GM12872 (cell line): ENCODE data around the gene SDK1.

Source experiments
- TF ChIP-seq, protein P1 (sequence below): IDR thresholded peaks from 3 replicates; pipeline ENCODE4 v1.5.1; 2011; ENCODE audit warnings: low read depth, mild to moderate bottlenecking, low read length, moderate library complexity; ENCODE audit not compliant: insufficient read depth

SDK1 gene

DNA sequence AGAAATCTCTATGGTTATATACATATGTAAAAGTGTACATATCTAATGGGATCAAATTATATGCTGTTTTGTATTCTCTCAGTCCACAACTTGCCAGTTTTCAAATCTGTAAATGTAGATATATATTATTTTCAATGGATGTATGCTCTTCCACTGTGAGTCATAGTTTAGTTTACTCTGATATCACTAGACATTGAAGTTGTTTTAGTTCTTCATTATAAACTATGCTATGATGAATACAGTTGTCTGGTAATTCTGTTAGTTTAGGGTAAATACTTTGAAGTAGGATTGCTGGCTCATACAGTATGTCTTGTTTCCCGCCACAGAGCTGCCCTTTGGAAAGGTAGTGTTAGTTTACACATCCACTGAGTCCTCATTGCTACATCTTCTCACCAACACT lies 25.2 kb downstream of the SDK1 start:
- TF ChIP-seq, protein P1, sequence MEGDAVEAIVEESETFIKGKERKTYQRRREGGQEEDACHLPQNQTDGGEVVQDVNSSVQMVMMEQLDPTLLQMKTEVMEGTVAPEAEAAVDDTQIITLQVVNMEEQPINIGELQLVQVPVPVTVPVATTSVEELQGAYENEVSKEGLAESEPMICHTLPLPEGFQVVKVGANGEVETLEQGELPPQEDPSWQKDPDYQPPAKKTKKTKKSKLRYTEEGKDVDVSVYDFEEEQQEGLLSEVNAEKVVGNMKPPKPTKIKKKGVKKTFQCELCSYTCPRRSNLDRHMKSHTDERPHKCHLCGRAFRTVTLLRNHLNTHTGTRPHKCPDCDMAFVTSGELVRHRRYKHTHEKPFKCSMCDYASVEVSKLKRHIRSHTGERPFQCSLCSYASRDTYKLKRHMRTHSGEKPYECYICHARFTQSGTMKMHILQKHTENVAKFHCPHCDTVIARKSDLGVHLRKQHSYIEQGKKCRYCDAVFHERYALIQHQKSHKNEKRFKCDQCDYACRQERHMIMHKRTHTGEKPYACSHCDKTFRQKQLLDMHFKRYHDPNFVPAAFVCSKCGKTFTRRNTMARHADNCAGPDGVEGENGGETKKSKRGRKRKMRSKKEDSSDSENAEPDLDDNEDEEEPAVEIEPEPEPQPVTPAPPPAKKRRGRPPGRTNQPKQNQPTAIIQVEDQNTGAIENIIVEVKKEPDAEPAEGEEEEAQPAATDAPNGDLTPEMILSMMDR = no peak

DNA sequence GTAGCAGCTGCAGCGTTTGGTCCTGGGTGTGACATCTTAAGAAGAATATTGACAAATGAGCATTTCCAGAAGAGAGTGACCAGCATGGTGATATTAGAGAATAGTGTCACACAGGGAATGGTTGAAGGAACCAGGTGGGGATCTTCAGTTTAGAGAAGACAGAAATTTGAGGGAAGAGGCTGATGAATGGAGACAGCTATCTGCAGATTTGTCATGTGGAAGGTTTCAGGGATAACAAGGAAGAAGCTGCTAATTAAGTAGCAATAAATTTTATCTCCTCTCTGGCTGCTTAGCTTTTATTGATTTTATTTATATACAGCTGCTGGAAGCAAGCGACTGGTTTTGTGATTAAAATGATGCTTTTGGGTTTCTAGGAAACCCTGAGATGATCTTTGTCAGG lies 26.0 kb downstream of the SDK1 start:
- TF ChIP-seq, protein P1 = no peak

DNA sequence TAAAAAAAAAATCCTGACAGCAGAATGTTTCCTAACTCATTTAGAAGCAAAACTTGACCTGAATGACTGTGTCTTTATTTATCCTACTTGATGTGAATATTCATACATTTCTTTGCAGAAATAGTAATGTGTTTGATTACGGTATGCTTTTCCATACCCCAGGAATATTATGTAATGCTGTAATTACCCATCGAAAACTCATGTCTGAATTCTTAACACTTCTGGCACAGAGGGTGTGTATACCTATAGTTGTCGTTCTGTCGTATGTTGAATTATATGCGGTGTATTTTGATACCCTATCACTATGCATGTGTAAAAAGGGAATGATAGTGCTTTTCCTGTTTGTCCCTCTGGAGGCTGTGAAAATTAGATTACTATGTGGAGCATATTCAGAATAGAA lies 26.6 kb downstream of the SDK1 start:
- TF ChIP-seq, protein P1 = no peak

DNA sequence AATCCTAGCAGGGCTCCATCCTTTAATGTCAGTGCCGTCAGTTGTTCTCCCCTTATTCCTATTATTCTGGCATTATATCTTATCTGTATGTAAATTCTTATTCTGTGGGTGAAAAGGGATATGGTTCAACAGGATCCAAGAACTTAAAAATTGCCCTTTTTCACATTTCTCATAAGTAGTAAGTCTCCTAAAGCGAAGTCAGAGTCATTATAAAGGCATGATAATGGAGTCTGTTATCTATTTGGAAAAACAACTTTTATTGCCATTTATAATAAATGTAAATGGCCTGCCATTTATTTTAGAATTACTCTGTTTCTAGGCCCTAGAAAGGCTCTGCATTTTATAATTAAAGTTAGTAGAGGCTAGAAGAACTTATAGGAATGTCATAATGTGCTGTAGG lies 31.3 kb downstream of the SDK1 start:
- TF ChIP-seq, protein P1 = no peak

DNA sequence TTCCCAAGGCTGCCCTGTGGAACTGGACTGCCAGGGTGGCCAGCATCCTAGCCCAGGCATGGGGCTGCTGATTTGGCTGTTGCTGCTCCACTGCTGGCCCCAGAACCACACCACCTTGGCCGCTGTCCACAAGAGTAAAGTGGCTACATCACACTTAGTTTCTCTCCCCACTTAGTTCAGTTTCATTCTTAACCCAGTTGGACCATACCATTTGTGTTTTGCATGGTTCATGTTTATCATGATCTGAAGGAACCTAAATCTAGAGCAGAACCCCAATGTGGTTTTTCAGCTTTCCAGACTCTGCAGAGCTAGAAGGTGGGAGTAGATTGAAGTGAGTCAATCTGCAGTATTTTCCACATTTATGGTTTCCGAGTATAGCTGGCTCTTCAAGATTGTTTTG lies 32.8 kb downstream of the SDK1 start:
- TF ChIP-seq, protein P1 = no peak

DNA sequence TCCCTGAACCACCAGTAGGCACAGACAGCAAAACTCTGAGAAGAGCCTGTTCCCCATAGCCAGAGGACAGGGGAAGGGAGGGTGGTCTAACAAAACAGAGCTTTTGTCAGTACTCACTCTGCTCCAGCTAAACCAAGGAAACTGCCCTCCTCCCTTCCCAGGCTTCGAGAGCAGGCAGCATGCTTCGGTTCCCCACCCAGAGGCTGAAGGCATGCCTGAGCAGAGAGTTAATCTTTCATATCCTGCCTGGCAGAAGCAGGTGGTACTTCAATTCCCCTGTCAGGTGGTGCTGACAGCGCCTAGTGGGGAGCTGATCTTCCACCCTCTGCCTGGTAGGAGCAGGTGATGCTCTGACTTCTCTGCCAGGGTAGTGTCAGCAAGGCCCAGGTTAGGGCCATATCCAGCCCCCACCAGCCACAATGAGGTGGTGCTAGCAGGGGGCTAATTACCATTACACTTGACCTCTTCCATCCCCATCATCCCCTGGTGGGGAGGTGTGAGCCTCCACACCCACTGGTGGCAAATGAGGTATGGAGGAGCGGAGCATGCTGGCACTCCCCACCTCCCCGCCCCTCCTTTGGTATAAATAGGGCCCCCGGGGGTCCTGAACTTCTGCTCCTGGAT lies 35.1 kb downstream of the SDK1 start:
- TF ChIP-seq, protein P1 = no peak

DNA sequence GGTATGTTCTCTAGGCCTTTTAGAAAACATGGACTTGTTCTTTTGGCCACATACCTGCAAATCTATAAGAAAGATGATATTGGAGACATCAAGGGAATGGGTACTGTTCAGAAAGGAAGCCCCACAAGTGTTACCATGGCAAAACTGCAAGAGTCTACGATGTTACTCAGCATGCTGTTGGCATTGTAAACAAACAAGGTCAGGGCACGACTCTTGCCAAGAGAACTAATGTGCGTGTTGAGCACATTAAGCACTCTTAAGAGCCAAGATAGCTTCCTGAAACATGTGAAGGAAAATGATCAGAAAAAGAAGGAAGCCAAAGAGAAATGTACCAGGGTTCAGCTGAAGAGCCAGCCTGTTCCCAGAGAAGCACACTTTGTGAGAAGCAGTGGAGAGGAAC lies 37.1 kb downstream of the SDK1 start:
- TF ChIP-seq, protein P1 = no peak
